ENCODE results near the gene ALDH3A2.
A peak's percentile ranks its signal among the peaks of the same experiment; 100 is the strongest.

Gene ALDH3A2

GRCh38 chr17:19649274-19649541, 657 bp downstream of the ALDH3A2 start:
- DNase-seq (ENCODE audit: extremely low read depth, low read depth) = no peak
- no peak for TF ChIP-seq CTCF (IDR thresholded peaks at IDR 0.05; ENCODE audit: low read depth, low read length, missing control alignments)
- H3K4me3 ChIP-seq (replicated peaks; ENCODE audit: low read depth, low read length) = peak overlapping the region; percentile 72

GRCh38 chr17:19650826-19651225, 2.3 kb downstream of the ALDH3A2 start:
- no peak overlapping the region for H3K4me3 ChIP-seq (replicated peaks; ENCODE audit: low read depth, low read length)
- no peak for DNase-seq (ENCODE audit: extremely low read depth, low read depth)
- TF ChIP-seq CTCF (IDR thresholded peaks at IDR 0.05; ENCODE audit: low read depth, low read length, missing control alignments) = no peak

- no peak overlapping the region for H3K4me3 ChIP-seq (replicated peaks; ENCODE audit: low read depth, low read length)
- no peak for DNase-seq (ENCODE audit: extremely low read depth, low read depth)
- TF ChIP-seq CTCF (IDR thresholded peaks at IDR 0.05; ENCODE audit: low read depth, low read length, missing control alignments) = no peak
Measured at GRCh38 chr17:19651451-19652238, 3.1 kb downstream of the ALDH3A2 start.

GRCh38 chr17:19652595-19652994, 4.0 kb downstream of the ALDH3A2 start:
- H3K4me3 ChIP-seq (replicated peaks; ENCODE audit: low read depth, low read length) = no peak overlapping the region
- no peak for TF ChIP-seq CTCF (IDR thresholded peaks at IDR 0.05; ENCODE audit: low read depth, low read length, missing control alignments)
- no peak for DNase-seq (ENCODE audit: extremely low read depth, low read depth)

GRCh38 chr17:19654342-19654886, 5.9 kb downstream of the ALDH3A2 start:
- no peak for TF ChIP-seq CTCF (IDR thresholded peaks at IDR 0.05; ENCODE audit: low read depth, low read length, missing control alignments)
- no peak overlapping the region for H3K4me3 ChIP-seq (replicated peaks; ENCODE audit: low read depth, low read length)
- no peak for DNase-seq (ENCODE audit: extremely low read depth, low read depth)

GRCh38 chr17:19654896-19655295, 6.3 kb downstream of the ALDH3A2 start:
- no peak for DNase-seq (ENCODE audit: extremely low read depth, low read depth)
- TF ChIP-seq CTCF (IDR thresholded peaks at IDR 0.05; ENCODE audit: low read depth, low read length, missing control alignments) = no peak
- H3K4me3 ChIP-seq (replicated peaks; ENCODE audit: low read depth, low read length) = no peak overlapping the region

GRCh38 chr17:19656336-19656735, 7.8 kb downstream of the ALDH3A2 start:
- H3K4me3 ChIP-seq (replicated peaks; ENCODE audit: low read depth, low read length) = no peak overlapping the region
- no peak for DNase-seq (ENCODE audit: extremely low read depth, low read depth)
- no peak for TF ChIP-seq CTCF (IDR thresholded peaks at IDR 0.05; ENCODE audit: low read depth, low read length, missing control alignments)
